T47D (cell line): Measurements from ENCODE around the gene AUTS2.

Source experiments
- DNase-seq, 2 experiments: peaks; one replicate each; pipeline versions ENCODE4 v3.0.0 to v3.0.0-alpha.2; 2011 to 2012; ENCODE audit warnings: low read depth in 1 of 2, low spot score in 1 of 2
- JUND ChIP-seq: IDR thresholded peaks from 2 replicates; pipeline ENCODE4 v1.6.1; 2012; ENCODE audit warnings: low read depth
- in situ Hi-C: cut with HindIII; loops from 2 replicates; pipeline ENCODE4 v1.10.0; 2016; ENCODE audit warnings: low sequenced_read_pairs, low pct_unique_long_range_greater_than_20kb

AUTS2 gene

GRCh38 chr7:69692611-69693010 is 94.3 kb downstream of the AUTS2 start:
- in situ Hi-C loops = no loop called here
- DNase-seq = no peak
- no peak for TF ChIP-seq JUND

GRCh38 chr7:69693042-69693441 is 94.8 kb downstream of the AUTS2 start:
- in situ Hi-C loops = no loop called here
- TF ChIP-seq JUND = no peak
- no peak for DNase-seq

GRCh38 chr7:69696054-69696591 is 97.8 kb downstream of the AUTS2 start:
- no peak for DNase-seq
- in situ Hi-C loops = no loop called here
- no peak for TF ChIP-seq JUND

GRCh38 chr7:69696686-69697685 is 98.7 kb downstream of the AUTS2 start:
- TF ChIP-seq JUND = no peak
- no peak for DNase-seq
- in situ Hi-C loops = no loop called here

GRCh38 chr7:69698109-69698825 is 100.0 kb downstream of the AUTS2 start:
- no peak for TF ChIP-seq JUND
- DNase-seq = no peak
- in situ Hi-C loops = no loop called here

GRCh38 chr7:69699931-69700330 is 101.7 kb downstream of the AUTS2 start:
- TF ChIP-seq JUND = no peak
- no peak for DNase-seq
- in situ Hi-C loops = no loop called here

GRCh38 chr7:69700331-69700730 is 102.1 kb downstream of the AUTS2 start:
- in situ Hi-C loops = no loop called here
- TF ChIP-seq JUND = no peak
- no peak for DNase-seq

- no peak for DNase-seq
- in situ Hi-C loops = no loop called here
- no peak for TF ChIP-seq JUND
Measured at GRCh38 chr7:69701288-69701687, 103.0 kb downstream of the AUTS2 start.

GRCh38 chr7:69702357-69702756 is 104.1 kb downstream of the AUTS2 start:
- DNase-seq = no peak
- no peak for TF ChIP-seq JUND
- in situ Hi-C loops = no loop called here

GRCh38 chr7:69703099-69703498 is 104.8 kb downstream of the AUTS2 start:
- no peak for DNase-seq
- TF ChIP-seq JUND = no peak
- in situ Hi-C loops = no loop called here

GRCh38 chr7:69706070-69706469 is 107.8 kb downstream of the AUTS2 start:
- in situ Hi-C loops = no loop called here
- DNase-seq = no peak
- TF ChIP-seq JUND = no peak

- in situ Hi-C loops = no loop called here
- DNase-seq = no peak
- no peak for TF ChIP-seq JUND
Measured at GRCh38 chr7:69708857-69709256, 110.6 kb downstream of the AUTS2 start.
